ENCODE results near the gene ITPKB.
A peak's percentile ranks its signal among the peaks of the same experiment; 100 is the strongest.
"Not testable (repeated sequence)": the region's sequence is repeated elsewhere in the genome, so short reads cannot be mapped to it uniquely, and the experiment has no call there.

The ITPKB gene
- 439 to 543 (median 495) reads per million in 4 donors for total RNA-seq

DNA sequence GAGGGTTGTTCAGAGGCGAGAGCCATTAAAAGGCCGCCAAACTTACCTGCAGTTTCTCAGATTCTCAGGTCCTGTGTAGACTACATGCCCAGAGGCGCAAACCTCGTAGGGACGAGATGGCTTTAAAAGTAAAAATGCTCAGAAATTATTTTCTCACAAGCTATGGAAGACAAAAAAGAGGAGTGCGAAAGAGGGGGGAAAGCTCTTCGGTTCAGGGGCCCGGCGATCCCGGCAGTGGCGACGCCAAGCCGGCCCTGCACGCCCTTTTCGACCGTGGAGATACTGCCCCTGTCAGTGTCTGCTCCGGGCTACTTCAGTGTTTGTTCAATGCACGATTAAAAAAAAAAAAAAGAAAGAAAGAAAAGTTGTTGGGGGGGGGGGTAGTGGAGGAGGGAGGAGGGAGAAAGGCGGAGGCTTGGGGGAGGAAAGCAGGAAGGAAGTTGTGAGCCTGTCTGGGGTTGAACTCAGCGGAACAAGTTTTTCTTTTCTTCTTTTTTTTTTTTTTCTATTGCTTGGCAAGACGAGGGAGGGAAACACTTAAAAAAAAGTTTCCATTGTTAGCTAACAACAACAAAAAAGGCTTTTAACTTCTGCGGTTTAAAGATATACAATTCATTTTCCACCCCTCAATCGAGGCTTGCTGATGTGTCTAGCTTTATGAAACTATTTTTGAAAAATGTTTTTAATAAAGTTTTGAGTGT is at the start of gene ITPKB:
ITPKB (minus strand) TSS at position 288 of the 701 bp plus-strand sequence. CDS start 1,824 bp downstream, outside the sequence.
- DNase-seq = peak; percentile 58 to 91 (median 70)

DNA sequence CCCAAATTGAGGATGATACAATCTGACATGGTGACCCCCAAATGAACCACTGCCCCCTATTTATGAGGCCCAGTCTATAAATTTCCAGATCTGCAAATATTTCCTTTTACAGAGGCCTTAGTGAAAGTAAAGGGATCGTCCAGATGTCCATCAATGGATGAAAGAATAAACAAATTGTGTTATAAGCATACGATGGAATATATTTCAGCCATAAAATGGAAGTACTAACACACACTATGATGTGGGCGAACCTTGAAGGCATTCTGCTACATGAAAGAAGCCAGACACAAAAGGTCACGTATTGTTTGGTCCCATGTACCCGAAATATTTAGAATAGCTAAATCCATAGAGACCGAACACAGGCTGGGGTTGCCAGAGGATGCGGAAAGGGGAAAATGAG is 48.6 kb upstream of the ITPKB start:
- no peak for DNase-seq

DNA sequence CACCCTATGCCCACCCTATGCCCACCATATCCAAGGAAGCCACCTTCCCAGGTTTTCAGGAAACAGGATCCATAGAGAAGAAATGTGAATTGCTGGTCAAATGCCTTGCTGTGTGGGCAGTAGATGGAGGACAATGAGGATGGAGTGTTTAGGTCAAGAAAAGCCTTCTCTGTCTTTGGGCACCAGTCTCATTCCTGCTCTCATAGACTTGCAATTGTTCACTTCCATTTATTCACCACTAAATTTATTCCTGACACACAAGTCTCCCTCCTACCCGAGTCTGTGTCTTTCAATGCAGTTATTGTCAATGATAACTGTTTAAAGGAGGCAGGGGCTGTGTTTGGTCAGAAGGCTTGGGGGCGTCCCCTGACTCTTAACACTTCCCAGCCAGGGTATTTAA is 48.0 kb upstream of the ITPKB start:
- DNase-seq = no peak

DNA sequence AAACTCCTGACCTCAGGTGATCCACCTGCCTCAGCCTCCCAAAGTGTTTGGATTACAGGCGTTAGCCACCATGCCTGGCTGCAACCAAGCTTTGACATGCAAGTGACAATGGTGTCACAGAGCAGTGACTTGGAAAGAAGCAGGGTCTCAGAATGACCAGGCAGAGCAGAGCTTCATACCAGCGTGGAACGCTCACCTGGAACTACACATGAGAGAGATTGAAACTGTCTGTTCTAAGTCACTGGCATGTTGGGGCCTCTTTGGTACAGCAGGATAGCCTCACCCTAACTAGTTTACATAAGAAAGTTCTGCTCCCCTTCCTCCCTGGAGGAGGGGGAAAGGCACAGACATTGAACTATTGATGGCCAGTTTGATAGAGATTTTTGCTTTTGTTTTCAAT is 47.5 kb upstream of the ITPKB start:
- peak in 1 of 5 donors; percentile 8 for DNase-seq

DNA sequence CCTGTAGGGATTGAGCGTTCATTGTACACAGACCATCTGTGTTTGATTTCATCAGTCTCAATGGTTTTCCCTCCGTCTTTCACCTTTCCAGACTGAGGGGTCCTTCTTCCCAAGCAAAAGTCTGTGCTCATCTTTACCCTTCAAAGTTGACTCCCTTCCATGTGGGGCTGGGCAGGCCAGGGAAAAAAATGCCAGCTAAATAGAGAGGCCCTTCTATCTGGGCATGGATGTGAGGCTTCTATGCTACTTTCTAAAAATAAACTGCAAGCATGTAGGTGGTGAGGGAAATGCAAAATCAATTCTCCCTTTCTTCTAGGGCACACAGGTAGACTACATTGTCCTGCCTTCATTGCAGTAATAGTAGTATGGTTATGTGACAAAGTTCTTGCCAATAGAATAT is 46.7 kb upstream of the ITPKB start:
- no peak for DNase-seq

DNA sequence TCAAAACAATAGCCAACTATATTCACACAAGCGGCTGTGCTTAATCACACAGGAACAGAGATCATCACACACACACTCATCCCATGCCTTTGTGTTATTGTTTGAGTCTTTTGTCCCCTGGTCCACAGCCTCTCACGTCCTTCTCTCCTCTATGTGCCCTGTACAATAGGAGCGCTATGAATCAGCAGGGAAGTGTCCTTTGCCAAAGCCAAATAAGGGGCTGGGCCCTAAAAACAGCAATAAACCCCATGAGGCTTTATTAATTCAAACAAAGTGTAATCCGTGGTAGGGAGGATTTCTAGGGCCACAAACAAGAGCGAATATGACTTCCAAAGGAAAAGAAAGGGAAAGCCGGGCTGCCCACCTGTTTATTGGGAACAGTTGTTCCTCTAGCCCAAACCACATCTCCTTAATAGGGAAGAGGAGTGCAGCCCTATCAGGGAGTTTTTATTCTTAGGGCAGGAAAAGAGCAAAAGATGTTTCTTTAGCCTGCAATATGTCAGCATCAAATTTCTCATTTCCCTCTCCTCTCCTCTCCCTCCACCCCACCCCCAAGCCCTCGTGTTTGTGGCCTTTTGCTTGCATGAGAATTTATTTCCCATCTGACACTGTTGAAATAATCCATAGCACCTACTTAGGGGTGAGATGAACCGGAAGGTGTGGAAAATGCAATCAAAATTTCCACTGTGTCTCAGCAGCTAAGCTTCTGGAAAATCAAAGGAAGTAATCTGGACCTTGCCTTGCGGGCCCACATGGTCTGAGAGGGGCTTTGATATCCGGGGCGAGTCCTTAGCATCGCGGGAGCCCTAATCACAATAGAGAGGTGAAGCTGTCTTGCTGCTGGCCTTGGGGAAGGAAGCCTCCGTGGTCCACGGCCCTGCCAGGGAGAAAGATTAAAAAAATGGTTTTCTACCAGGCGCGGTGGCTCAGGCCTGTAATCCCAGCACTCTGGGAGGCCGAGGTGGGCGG is 45.3 kb upstream of the ITPKB start:
- DNase-seq = no peak

DNA sequence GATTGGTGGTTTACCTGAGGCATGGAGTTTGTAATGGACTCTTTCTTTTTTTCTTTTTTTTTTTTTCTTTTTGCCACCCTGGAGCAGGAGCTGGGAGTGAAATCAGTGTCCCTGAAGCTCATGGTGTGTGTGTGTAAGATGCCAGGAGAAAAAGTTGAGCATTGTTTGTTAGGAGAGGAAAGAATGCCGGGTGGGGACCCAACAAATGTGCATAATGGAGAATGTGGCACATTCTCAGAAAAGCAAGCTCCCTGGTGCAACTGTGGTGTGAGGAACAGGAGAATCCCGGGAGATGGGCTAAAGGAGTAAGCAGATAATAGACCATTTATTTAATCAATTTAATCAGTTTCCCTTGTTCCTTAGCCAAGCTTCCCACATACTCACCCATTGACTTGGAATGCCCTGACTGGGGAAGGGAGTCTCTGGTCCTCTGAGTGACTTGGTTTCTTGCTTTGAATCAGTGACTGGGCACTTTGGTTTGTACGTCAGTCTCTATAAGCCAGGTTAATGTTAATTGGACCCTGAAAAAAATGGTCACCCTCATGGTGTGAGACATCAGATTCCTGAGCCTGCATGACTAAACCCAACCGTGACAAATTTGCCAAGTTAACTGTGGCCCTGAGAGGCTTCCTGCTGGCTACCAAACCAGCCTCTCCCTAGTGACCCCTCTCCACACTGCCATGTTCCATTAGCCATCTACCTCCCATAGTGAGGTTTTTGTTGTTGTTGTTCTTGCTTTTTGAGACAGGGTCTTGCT is 43.9 kb upstream of the ITPKB start:
- DNase-seq = no peak

DNA sequence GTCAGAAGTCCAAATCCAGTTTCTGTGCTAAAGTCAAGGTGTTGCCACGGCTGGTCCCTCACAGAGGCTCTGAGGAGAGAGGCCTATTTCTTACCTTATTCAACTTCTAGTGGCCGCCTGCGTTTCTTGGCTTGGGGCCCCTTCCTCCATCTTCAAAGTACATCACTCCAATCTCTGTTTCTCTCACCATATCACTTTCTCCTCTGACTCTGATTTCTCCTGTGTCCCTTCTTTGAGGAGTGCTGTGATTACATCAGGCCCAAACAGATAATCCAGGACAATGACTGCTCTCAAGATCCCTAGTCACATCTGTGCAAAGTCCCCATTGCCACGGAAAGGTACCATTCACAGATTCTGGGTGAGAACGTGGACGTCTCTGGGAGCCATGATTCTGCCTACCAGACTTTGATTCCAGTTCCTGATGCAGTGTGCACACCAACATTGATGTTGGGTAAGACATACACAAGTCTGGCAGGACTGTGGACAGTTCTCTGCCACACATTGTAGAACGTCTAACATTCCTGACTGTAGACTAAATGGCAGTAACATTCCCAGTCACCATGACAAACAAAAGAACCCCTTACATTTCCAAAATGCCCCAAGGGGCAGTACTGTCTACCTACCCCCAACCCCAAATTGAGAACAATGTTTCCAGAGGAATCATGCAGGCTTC is 43.0 kb upstream of the ITPKB start:
- DNase-seq = no peak

DNA sequence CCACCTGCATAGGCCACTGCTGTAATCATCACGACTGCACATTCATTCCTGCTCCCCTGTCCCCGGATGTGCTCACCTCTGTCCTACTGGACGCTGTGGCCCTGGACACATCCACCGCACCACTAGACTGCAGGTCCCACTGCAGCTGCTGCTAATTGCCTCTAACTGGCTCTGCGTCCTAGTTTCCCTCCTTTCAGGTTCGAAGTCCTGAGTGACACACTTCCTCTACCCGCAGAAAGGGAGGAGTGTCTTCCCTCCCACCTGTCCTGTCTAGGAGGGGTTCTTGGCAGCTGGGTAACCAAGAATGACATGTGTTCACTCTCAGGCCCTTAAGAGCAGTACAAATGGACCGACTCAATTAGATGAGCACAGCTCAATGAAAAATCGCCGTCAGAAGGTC is 40.5 kb upstream of the ITPKB start:
- DNase-seq = no peak

DNA sequence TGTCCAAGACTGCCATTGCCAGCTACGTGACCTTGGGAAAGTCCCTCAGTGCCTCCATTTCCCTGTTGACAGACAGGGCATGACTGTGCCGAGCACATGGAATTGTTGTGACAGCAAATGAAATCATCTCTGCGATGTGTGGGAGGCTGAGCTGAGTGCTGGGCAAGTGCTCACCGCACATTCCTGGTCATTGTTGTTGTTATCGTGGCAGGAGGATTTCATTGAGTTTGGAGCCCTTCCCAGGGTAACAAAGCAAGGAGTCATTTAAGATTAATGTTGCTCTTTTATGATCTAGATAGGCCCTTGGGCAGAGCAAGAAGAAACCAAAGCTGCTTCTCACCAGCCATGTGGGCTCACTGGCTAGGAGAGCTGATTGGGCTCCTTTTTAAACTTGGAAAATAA is 39.6 kb upstream of the ITPKB start:
- no peak for DNase-seq

DNA sequence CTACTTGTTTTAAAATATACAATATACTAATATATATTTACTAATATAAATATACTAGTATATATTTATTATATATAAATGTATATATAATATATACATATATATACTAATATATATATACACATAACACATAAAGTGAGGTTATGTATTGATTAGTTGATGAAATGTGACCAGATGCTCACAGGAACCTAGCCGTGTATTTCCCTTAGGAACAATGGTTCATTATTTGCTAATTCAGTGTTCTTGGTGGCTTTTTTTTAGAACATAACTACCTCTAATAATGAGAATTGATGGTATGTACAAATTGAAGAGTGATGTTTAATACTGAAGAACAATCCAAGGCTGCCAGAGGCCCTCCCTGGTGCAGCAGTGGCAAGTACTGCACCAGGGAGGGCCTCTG is 37.9 kb upstream of the ITPKB start:
- DNase-seq = no peak

DNA sequence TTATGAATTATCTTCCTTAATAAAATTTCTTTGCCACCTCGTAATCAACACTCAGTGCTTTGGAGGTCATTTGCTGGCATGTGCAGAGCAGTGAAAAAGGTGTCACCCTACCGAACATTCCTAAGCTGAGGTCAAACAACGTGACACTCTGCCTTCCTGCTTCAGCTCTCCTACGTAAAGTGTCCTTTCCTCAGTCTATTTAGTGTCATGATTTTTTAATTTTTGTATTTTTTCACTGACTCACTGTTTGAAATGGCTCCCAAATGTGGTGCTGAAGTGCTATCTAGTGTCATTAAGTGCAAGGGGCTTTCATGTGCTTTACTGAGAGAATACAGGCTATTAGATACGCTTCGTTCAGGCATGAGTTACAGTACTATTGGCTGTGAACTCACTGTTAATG is 37.0 kb upstream of the ITPKB start:
- no peak for DNase-seq

DNA sequence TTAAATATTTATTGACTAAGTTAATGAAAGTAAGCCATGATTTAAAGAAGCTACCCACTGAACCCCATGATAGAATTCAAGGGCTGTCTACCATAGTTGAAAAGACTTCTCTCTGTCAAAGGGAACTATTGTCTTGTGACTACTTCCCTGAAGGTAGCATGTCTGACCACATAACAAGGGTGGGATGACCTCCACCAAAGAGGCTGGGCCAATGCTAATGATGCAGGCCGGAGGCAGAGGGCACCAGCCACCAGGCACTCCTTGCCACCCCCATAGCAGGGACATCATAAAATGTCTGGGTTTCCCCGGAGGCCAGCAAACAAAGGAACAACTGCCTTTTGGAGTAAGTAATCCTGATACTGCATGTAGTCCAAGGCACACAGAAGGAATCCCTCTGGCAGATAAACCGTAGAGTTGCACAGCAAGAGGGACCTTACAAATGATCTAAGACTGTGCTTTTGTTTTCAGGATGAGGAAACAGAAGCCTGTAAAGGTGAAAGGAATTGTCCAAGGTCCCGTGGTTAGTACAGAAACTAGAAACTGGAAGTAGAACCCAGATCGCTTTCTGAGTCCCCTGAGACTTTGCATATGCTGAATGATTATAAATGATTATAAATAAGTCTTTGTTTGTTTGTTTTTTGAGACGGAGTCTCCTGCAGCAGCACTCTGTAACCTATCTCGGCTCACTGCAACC is 33.5 kb upstream of the ITPKB start:
- no peak for DNase-seq

DNA sequence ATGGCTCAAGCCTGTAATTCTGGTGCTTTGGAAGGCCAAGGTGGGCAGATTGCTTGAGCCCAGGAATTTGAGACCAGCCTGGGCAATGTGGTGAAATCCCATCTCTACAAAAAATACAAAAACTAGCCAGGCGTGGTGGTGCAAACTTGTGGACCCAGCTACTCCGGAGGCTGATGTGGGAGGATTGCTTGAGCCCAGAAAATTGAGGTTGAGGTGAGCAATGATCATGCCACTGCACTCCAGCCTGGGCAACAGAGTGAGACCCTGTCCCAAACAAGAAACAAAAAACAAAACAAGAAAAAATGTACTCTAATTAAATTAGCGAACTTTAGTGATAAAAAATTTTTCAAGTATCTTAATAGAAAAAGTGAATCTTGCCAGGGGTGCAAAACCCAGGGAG is 28.1 kb upstream of the ITPKB start:
- DNase-seq = not testable (repeated sequence)

DNA sequence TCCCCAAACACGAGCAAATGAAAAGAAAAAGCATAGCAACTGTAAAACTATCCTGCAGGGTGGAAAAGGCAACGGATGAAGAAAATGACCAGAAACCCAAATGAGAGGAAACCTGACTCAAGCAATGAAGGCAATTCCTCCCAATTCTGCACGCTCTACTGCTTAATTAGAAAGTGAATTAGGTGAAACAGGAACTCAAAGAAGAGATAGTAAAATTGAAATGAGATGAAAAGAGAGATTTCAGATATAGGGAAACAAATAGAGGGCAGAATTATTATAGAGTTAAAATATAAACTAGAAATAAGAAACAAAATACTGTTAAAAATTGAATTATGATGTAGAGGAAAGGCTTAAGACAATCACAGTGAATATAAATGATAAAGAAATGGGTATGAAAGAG is 27.5 kb upstream of the ITPKB start:
- no peak for DNase-seq

DNA sequence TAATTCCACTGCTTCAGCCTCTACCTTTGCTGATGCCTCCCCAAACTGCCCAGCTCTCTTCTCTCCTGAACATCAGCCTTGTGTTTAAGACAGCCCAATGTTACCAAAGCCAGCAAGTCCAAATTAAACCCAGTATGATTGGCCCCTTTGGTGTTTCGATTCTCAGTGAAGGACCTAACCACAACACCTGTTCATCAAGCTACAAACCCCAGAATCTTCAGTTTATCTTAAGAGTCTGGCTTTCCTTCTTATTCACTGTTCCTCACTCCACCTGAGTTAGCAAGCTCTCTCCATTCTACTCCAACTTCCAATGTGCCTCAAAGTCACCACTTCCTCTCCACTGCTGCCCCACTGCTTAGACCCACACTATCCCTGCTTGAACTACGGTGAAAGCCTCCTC is 25.5 kb upstream of the ITPKB start:
- DNase-seq = no peak

DNA sequence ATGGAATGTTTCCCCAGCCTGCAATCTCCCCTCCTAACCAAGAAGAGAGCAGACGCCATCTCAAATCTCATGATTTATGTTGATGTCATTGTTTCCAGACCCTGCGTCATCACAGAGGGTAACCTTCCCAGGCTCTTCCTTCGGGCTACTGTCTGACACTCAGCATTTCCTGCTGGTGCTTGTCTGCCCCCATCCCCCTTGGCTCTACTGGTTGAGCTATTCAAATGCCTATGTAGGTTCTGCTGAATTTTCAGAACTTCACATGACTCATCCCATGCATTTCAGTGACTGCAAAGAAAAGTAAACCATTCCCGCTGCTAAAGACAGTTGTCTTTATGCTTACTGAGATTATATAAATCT is 24.8 kb upstream of the ITPKB start:
- no peak for DNase-seq

DNA sequence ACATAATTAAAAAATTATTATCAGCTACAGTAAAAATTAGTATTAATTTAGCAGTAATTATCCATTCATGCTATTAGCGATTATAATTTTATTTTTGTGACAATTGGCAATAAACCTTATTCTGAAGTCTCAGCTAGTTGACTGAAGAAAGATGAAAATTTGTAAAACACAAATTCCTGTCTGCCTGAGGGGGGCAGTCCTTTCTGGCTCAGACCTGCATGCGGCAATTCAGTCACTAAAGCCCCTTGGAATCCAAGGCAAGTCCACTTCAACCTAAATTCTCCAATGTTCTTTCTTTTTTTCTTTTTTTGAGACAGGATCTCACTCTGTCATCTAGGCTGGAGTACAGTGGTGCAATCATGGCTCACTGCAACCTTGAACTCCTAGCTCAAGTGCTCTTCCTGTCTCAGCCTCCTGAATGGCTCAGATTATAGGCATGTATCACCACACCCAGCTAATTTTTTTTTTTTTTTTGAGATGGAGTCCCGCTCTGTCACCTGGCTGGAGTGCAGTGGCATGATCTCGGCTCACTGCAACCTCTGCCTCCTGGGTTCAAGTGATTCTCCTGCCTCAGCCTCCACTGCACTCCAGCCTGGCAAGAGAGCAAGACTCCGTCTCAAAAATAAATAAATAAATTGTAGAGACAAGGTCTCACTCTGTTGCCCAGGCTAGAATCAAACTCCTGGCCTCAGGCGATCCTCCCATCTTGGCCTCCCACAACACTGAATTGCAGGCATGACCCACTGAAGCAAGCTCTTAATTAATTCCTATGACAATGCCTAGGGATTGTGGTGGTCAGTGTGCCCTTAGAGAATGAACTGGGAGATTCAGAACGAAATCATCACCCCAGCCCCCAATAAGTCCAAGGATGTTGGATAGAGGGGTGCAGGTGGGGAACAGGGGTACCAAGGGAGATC is 24.2 kb upstream of the ITPKB start:
- DNase-seq = no peak

DNA sequence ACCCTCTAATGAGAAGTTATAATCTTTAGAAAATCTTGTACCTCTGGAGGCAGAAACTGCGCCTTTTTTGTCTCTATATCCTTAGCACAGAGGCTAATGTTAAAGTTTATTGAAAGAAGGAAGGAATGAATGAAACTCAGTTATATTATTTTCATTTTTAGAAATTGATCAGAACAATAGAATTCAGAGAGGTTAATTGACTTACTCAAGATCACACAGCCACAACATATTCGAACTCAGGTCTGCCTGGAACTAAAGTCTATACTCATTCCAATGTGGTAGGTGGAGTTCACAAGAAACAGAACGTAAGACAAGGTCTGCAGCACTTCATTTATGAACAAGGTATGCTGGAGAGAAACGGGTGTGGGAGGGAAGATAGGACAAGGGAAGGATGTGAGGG is 23.0 kb upstream of the ITPKB start:
- DNase-seq = no peak

DNA sequence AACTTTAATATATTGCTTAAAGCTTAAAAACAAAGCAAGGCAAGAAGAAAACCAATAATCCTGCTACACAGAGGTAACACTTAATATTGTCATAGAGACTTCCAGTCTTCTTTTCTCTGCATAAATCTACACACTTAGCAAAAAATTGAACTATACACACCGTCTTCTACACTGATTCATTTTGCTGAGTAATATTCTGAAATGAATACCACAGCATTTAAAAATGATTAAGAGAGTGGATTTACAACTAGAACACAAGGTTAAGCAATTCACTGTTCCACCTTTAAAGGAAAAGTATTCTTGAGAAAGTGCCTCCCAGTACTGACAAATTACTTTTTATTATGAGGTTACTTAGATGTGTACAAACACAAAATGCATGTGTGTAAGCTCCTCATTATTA is 22.2 kb upstream of the ITPKB start:
- no peak for DNase-seq

Measured in T-helper 1 cell (primary cell).